SK-N-SH treated with all-trans-retinoic acid at 6 μM for 48 hours (cell line): ENCODE results near the gene WDR20.

Experiments used
- ATAC-seq: fragments of 200-7000 bp; cut with Tn5 transposase; 3 replicates; pipeline ENCODE4 v1.9.1; 2020; ENCODE audit warnings: mild to moderate bottlenecking, moderate library complexity
- ARNTL ChIP-seq: fragments of 450-650 bp; formaldehyde crosslinking; IDR thresholded peaks from 2 replicates; pipeline ENCODE4 v1.5.0; 2020; ENCODE audit warnings: low read depth, mild to moderate bottlenecking, moderate library complexity, borderline replicate concordance
- BACH2 ChIP-seq: fragments of 250-450 bp; sonication (Bioruptor Pico); IDR thresholded peaks from 2 replicates; pipeline ENCODE4 v1.9.0; 2021; ENCODE audit warnings: mild to moderate bottlenecking, borderline replicate concordance
- CSDC2 ChIP-seq: fragments of 250-450 bp; sonication (Bioruptor Pico); IDR thresholded peaks from 2 replicates; pipeline ENCODE4 v1.5.0; 2020; ENCODE audit warnings: mild to moderate bottlenecking, moderate library complexity
- CSRNP3 ChIP-seq: fragments of 250-450 bp; sonication (Bioruptor Pico); IDR thresholded peaks from 2 replicates; pipeline ENCODE4 v1.5.1; 2021; ENCODE audit warnings: mild to moderate bottlenecking, moderate library complexity
- ESRRG ChIP-seq: fragments of 250-450 bp; sonication (Bioruptor Pico); IDR thresholded peaks from 2 replicates; pipeline ENCODE4 v1.6.1; 2021; ENCODE audit warnings: mild to moderate bottlenecking
- OSR1 ChIP-seq: fragments of 250-450 bp; sonication (Bioruptor Pico); IDR thresholded peaks from 2 replicates; pipeline ENCODE4 v1.8.0; 2022; ENCODE audit warnings: moderate library complexity, mild to moderate bottlenecking, inconsistent platforms
- PATZ1 ChIP-seq: fragments of 250-450 bp; sonication (Bioruptor Pico); IDR thresholded peaks from 2 replicates; pipeline ENCODE4 v1.8.0; 2020; ENCODE audit warnings: mild to moderate bottlenecking, moderate library complexity, borderline replicate concordance
- PPARA ChIP-seq: fragments of 250-450 bp; sonication (Bioruptor Pico); IDR thresholded peaks from 2 replicates; pipeline ENCODE4 v1.5.0; 2020; ENCODE audit warnings: mild to moderate bottlenecking, borderline replicate concordance
- RARB ChIP-seq: fragments of 250-450 bp; sonication (Bioruptor Pico); IDR thresholded peaks from 2 replicates; pipeline ENCODE4 v1.8.0; 2021; ENCODE audit warnings: mild to moderate bottlenecking, moderate library complexity
- SNAI2 ChIP-seq: fragments of 250-450 bp; sonication (Bioruptor Pico); IDR thresholded peaks from 2 replicates; pipeline ENCODE4 v1.5.0; 2020; ENCODE audit warnings: mild to moderate bottlenecking, moderate library complexity
- TCF4 ChIP-seq: fragments of 250-450 bp; sonication (Bioruptor Pico); IDR thresholded peaks from 2 replicates; pipeline ENCODE4 v1.8.0; 2021; ENCODE audit warnings: mild to moderate bottlenecking, moderate library complexity, borderline replicate concordance
- TOX ChIP-seq: fragments of 250-450 bp; sonication (Bioruptor Pico); IDR thresholded peaks from 2 replicates; pipeline ENCODE4 v1.8.0; 2021; ENCODE audit warnings: mild to moderate bottlenecking, moderate library complexity, borderline replicate concordance
- ZC3H10 ChIP-seq: fragments of 250-450 bp; sonication (Bioruptor Pico); IDR thresholded peaks from 2 replicates; pipeline ENCODE4 v1.5.1; 2021; ENCODE audit warnings: mild to moderate bottlenecking, moderate library complexity
- ZFP30 ChIP-seq: fragments of 450-650 bp; formaldehyde crosslinking; IDR thresholded peaks from 2 replicates; pipeline ENCODE4 v1.5.0; 2022; ENCODE audit warnings: mild to moderate bottlenecking, moderate library complexity
- ZNF565 ChIP-seq: fragments of 450-650 bp; formaldehyde crosslinking; conservative IDR thresholded peaks from 2 replicates; pipeline ENCODE4 v1.5.0; 2020; ENCODE audit warnings: low read depth, mild to moderate bottlenecking, moderate library complexity
- ZNF70 ChIP-seq: fragments of 450-650 bp; formaldehyde crosslinking; IDR thresholded peaks from 2 replicates; pipeline ENCODE4 v1.5.0; 2020; ENCODE audit warnings: mild to moderate bottlenecking, moderate library complexity
- ZNF8 ChIP-seq: fragments of 450-650 bp; formaldehyde crosslinking; IDR thresholded peaks from 2 replicates; pipeline ENCODE4 v1.5.0; 2020; ENCODE audit warnings: mild to moderate bottlenecking, moderate library complexity
- TF ChIP-seq, protein P1 (sequence below): fragments of 250-450 bp; sonication (Bioruptor Pico); IDR thresholded peaks from 2 replicates; pipeline ENCODE4 v1.5.1; 2020; ENCODE audit warnings: low read depth, mild to moderate bottlenecking, moderate library complexity
- TF ChIP-seq, protein P2 (sequence below): fragments of 250-450 bp; sonication (Bioruptor Pico); IDR thresholded peaks from 2 replicates; pipeline ENCODE4 v1.8.0; 2021; ENCODE audit warnings: low read depth, mild to moderate bottlenecking, moderate library complexity, borderline replicate concordance
- TF ChIP-seq, protein P3 (sequence below): fragments of 250-450 bp; sonication (Bioruptor Pico); IDR thresholded peaks from 2 replicates; pipeline ENCODE4 v1.5.0; 2020; ENCODE audit warnings: mild to moderate bottlenecking, moderate library complexity

The WDR20 gene

DNA sequence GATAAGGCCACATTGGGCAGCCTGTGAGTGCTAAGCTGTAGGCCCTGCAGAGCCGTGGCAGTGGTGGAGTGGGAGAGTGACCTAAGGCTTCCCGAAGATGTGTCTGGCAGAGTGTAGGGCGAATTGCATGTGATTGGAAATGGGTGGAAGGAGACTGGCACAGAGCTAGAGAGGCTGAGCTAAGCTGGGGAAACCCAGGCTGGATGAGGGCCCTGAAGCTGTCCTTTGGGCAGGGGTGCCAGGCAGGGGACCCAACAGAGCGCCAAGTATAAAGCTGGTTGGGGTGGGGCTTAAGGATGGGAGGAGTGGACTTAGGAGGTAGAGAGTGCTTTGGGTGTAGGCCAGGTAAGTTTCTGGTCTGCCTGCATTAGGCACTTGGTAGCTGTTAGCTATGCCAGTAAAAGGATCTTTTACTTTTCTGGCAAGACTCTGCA, 47.9 kb downstream of the WDR20 start:
- no peak for TF ChIP-seq ESRRG (CRISPR knock-in tag)
- TF ChIP-seq PATZ1 (CRISPR knock-in tag): no peak
- no peak for TF ChIP-seq OSR1 (CRISPR knock-in tag)
- no peak for TF ChIP-seq ZFP30
- TF ChIP-seq, protein P1, sequence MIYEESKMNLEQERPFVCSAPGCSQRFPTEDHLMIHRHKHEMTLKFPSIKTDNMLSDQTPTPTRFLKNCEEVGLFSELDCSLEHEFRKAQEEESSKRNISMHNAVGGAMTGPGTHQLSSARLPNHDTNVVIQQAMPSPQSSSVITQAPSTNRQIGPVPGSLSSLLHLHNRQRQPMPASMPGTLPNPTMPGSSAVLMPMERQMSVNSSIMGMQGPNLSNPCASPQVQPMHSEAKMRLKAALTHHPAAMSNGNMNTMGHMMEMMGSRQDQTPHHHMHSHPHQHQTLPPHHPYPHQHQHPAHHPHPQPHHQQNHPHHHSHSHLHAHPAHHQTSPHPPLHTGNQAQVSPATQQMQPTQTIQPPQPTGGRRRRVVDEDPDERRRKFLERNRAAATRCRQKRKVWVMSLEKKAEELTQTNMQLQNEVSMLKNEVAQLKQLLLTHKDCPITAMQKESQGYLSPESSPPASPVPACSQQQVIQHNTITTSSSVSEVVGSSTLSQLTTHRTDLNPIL (CRISPR knock-in tag): no peak
- no peak for TF ChIP-seq RARB (CRISPR knock-in tag)
- no peak for TF ChIP-seq CSRNP3 (CRISPR knock-in tag)
- TF ChIP-seq, protein P2, sequence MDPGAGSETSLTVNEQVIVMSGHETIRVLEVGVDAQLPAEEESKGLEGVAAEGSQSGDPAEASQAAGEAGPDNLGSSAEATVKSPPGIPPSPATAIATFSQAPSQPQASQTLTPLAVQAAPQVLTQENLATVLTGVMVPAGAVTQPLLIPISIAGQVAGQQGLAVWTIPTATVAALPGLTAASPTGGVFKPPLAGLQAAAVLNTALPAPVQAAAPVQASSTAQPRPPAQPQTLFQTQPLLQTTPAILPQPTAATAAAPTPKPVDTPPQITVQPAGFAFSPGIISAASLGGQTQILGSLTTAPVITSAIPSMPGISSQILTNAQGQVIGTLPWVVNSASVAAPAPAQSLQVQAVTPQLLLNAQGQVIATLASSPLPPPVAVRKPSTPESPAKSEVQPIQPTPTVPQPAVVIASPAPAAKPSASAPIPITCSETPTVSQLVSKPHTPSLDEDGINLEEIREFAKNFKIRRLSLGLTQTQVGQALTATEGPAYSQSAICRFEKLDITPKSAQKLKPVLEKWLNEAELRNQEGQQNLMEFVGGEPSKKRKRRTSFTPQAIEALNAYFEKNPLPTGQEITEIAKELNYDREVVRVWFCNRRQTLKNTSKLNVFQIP (CRISPR knock-in tag): no peak
- no peak for TF ChIP-seq BACH2 (CRISPR knock-in tag)
- TF ChIP-seq ZNF70 (CRISPR knock-in tag): no peak
- no peak for TF ChIP-seq TCF4 (CRISPR knock-in tag)
- TF ChIP-seq, protein P3, sequence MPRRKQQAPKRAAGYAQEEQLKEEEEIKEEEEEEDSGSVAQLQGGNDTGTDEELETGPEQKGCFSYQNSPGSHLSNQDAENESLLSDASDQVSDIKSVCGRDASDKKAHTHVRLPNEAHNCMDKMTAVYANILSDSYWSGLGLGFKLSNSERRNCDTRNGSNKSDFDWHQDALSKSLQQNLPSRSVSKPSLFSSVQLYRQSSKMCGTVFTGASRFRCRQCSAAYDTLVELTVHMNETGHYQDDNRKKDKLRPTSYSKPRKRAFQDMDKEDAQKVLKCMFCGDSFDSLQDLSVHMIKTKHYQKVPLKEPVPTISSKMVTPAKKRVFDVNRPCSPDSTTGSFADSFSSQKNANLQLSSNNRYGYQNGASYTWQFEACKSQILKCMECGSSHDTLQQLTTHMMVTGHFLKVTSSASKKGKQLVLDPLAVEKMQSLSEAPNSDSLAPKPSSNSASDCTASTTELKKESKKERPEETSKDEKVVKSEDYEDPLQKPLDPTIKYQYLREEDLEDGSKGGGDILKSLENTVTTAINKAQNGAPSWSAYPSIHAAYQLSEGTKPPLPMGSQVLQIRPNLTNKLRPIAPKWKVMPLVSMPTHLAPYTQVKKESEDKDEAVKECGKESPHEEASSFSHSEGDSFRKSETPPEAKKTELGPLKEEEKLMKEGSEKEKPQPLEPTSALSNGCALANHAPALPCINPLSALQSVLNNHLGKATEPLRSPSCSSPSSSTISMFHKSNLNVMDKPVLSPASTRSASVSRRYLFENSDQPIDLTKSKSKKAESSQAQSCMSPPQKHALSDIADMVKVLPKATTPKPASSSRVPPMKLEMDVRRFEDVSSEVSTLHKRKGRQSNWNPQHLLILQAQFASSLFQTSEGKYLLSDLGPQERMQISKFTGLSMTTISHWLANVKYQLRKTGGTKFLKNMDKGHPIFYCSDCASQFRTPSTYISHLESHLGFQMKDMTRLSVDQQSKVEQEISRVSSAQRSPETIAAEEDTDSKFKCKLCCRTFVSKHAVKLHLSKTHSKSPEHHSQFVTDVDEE (CRISPR knock-in tag): no peak
- TF ChIP-seq ZC3H10: no peak
- no peak for TF ChIP-seq ARNTL
- no peak for TF ChIP-seq SNAI2 (CRISPR knock-in tag)
- TF ChIP-seq, all 23 proteins: peak for 0

DNA sequence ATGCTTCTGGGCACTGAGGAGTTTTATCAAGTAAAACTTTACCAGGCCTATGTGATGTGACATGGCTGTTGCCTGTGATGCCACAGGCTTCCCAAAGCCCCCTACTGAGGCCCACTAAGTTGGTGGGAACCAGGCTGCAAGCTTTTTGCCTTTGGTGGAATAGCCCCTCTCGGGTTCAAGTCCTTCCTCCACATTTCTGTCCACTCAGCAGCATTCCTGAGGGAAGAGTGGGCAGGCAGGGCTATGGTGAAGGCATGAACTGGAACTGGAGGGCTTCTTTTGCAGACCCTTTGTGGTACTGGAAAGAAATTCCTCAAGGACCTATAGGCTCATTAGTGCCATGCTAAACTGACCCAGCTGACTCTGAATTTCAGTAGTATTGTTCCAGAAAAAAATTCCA, 48.5 kb downstream of the WDR20 start:
- no peak for ATAC-seq
- TF ChIP-seq CSDC2 (CRISPR knock-in tag) (no peak), PATZ1 (CRISPR knock-in tag) (no peak), ZNF8 (no peak), ZFP30 (no peak), TOX (CRISPR knock-in tag) (no peak), RARB (CRISPR knock-in tag) (no peak), TCF4 (CRISPR knock-in tag) (no peak), BACH2 (CRISPR knock-in tag) (no peak), ZC3H10 (no peak), ZNF565 (CRISPR knock-in tag) (no peak), PPARA (CRISPR knock-in tag) (no peak), ARNTL (no peak), CSRNP3 (CRISPR knock-in tag) (no peak), ZNF70 (CRISPR knock-in tag) (no peak)
- TF ChIP-seq, protein P3 (CRISPR knock-in tag): no peak
- TF ChIP-seq, protein P2 (CRISPR knock-in tag): no peak

More for the DNA sequence above, 47.9 kb downstream of the WDR20 start:
- ATAC-seq: peak; percentile 78
